Heart right ventricle (tissue), 16 donors: ENCODE data around the gene LRRC51. TPM values are rescaled to one million over a fixed set of nuclear protein-coding genes. Genes with fewer than 3 reads are reported as not detected.

Experiments
- ATAC-seq, 8 donors: fragments of 200-7000 bp; cut with Tn5 transposase; one replicate each; pipeline ENCODE4 v1.9.1; 2020; ENCODE audit warnings: mild to moderate bottlenecking in 8 of 8, moderate library complexity in 8 of 8, moderate number of reproducible peaks in 1 of 8
- DNase-seq, 2 donors: peaks; one replicate each; pipeline ENCODE4 v3.0.0-alpha.2; 2020
- H3K27ac ChIP-seq, 10 donors: fragments of 200-600 bp; sonication (generic) in 2 of 10; one replicate each; pipeline versions ENCODE4 v1.5.0 to v1.8.0; 2020 to 2022; ENCODE audit warnings: mild to moderate bottlenecking in 3 of 10
- H3K27me3 ChIP-seq, 7 donors: fragments of 200-600 bp; one replicate each; pipeline ENCODE4 v1.8.0; 2021 to 2022; ENCODE audit warnings: mild to moderate bottlenecking in 2 of 7
- H3K36me3 ChIP-seq, 9 donors: fragments of 200-600 bp; sonication (generic) in 1 of 9; one replicate each; pipeline versions ENCODE4 v1.5.0 to v1.8.0; 2020 to 2022; ENCODE audit warnings: mild to moderate bottlenecking in 2 of 9
- H3K4me1 ChIP-seq, 9 donors: fragments of 200-600 bp; sonication (generic) in 1 of 9; one replicate each; pipeline versions ENCODE4 v1.5.0 to v1.8.0; 2020 to 2022; ENCODE audit warnings: mild to moderate bottlenecking in 4 of 9
- H3K4me3 ChIP-seq, 10 donors: fragments of 200-600 bp; sonication (generic) in 2 of 10; one replicate each; pipeline versions ENCODE4 v1.5.0 to v1.8.0; 2020 to 2022; ENCODE audit warnings: mild to moderate bottlenecking in 7 of 10, moderate library complexity in 2 of 10
- H3K9me3 ChIP-seq, 11 donors: fragments of 200-600 bp in 10 of 11; sonication (generic) in 2 of 11; one replicate each; pipeline versions ENCODE4 v1.5.0 to v1.8.0; 2013 to 2022; ENCODE audit warnings: mild to moderate bottlenecking in 2 of 11, control low read depth in 1 of 11, moderate library complexity in 1 of 11
- WGBS, 2 donors: extraction: QIAGEN DNeasy Blood & Tissue Kit; methylation state at CpG; one replicate each; pipeline ENCODE4 v1.1.7; 2013; ENCODE audit warnings: inconsistent platforms in 1 of 2; 5-methylcytosine and 5-hydroxymethylcytosine counted together
- intact Hi-C, 10 donors: fragments of 100-400 bp; cut with DNase I; formaldehyde crosslinking; loops; one replicate each; pipeline versions ENCODE4 v1.11.1 to v1.14.2; 2022
- polyA plus RNA-seq, 2 donors: library from polyadenylated mRNA; stranded (reverse); fragments of 200-250 nt; gene quantifications; one replicate each; pipeline ENCODE4 v1.2.3, GENCODE V29; 2013
- total RNA-seq, 10 donors: library from RNA; stranded (reverse); fragmentation: NEBNext Ultra II Directional in 3 of 10; extraction: Animal tissue kit (Norgen Biotek cat#: 25700) in 3 of 10; gene quantifications; one replicate each; pipeline versions ENCODE4 v1.2.1 to v1.2.4, GENCODE V29; 2021 to 2023
- TF ChIP-seq, protein P1 (sequence below), 9 donors: fragments of 200-600 bp; sonication (generic) in 2 of 9; IDR thresholded peaks; one replicate each; pipeline versions ENCODE4 v1.5.0 to v1.8.0; 2021 to 2022; ENCODE audit warnings: antibody characterized with exemption in 9 of 9, mild to moderate bottlenecking in 5 of 9, moderate library complexity in 1 of 9
- donor health status: Arrhythmogenic right ventricular cardiomyopathy.
- donor health status: ischemic (EF 13 %, LVEDD 7.1; RV severe dilation, severe dysfunction).
- donor health status: healthy with polysubstance abuse.
- donor health status: DM: no; HTN: yes; CAD: no.
- donor health status: DM: no; HTN: no; CAD: no.
- donor health status: ischemic (EF 25% LVEDD 6.9; RV normal size, moderate dysfunction).
- donor health status: ischemic (EF 25% LVEDD 5.7; RV mildly dilated, moderate dysfunction).
- donor health status: healthy.
- donor health status: DM: yes; HTN: yes; CAD: no.
- donor health status: Ischemic cardiomyopathy.
- donor health status: ischemic (EF 35%, LVEDD 5.7; RV mildly dilated, moderate dysfunction).
- donor health status: nonischemic (EF 11% LVEDD 7.7; RV severe dilation, severe dysfunction).
- donor health status: DM: yes; HTN: yes; CAD: no.
- donor health status: PGD.
- donor health status: ischemic (EF 29% LVEDD 5.4; RV normal size, mild dysfunction).
- donor health status: nonischemic (EF 23%, LVEDD 6.1; RV moderate dilation, normal function).

The LRRC51 gene
- total and polyA plus RNA-seq, 12 donors: 2.3 to 9.1 (median 4.0) TPM

- DNase-seq (no peak), ATAC-seq (no peak)
- intact Hi-C loops: loop anchor here in 2 of 10 donors (5.0 kb wide), 1 partner anchor 33 kb away; no protein-coding TSS in a partner anchor
- H3K27me3 ChIP-seq: no peaks in the 10 kb centered on the region
- TF ChIP-seq, protein P1, sequence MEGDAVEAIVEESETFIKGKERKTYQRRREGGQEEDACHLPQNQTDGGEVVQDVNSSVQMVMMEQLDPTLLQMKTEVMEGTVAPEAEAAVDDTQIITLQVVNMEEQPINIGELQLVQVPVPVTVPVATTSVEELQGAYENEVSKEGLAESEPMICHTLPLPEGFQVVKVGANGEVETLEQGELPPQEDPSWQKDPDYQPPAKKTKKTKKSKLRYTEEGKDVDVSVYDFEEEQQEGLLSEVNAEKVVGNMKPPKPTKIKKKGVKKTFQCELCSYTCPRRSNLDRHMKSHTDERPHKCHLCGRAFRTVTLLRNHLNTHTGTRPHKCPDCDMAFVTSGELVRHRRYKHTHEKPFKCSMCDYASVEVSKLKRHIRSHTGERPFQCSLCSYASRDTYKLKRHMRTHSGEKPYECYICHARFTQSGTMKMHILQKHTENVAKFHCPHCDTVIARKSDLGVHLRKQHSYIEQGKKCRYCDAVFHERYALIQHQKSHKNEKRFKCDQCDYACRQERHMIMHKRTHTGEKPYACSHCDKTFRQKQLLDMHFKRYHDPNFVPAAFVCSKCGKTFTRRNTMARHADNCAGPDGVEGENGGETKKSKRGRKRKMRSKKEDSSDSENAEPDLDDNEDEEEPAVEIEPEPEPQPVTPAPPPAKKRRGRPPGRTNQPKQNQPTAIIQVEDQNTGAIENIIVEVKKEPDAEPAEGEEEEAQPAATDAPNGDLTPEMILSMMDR (IDR thresholded peaks at IDR 0.05): no peak
- H3K36me3 ChIP-seq: peaks cover 0 to 9% (median 0%) of the 10 kb centered on the region in 9 donors
- WGBS, 2 donors: 82 to 94% methylated on average over 4 of the region's 4 CpGs
- peak overlapping the region in 1 of 10 donors; percentile 15 for H3K4me3 ChIP-seq
- H3K9me3 ChIP-seq: no peaks in the 10 kb centered on the region
- peak overlapping the region in 1 of 10 donors; percentile 76 for H3K27ac ChIP-seq
- H3K4me1 ChIP-seq: peaks cover 0 to 47% (median 10%) of the 10 kb centered on the region in 9 donors
These were observed 4.9 kb upstream of the LRRC51 start for GRCh38 chr11:72075756-72076155.

- intact Hi-C loops: loop anchor here in 2 of 10 donors (5.0 kb wide), 1 partner anchor 36 kb away; no protein-coding TSS in a partner anchor
- 80 to 83% methylated on average over 6 of the region's 6 CpGs for WGBS, 2 donors
- H3K4me1 ChIP-seq: peaks cover 0 to 49% (median 15%) of the 10 kb centered on the region in 9 donors
- peak overlapping the region in 3 of 10 donors; percentile 17 to 95 (median 87) for H3K27ac ChIP-seq
- ATAC-seq (no peak), DNase-seq (no peak)
- TF ChIP-seq, protein P1 (IDR thresholded peaks at IDR 0.05): no peak
- no peaks in the 10 kb centered on the region for H3K9me3 ChIP-seq
- H3K36me3 ChIP-seq: peaks cover 0 to 9% (median 0%) of the 10 kb centered on the region in 9 donors
- H3K27me3 ChIP-seq: no peaks in the 10 kb centered on the region
- no peak overlapping the region for H3K4me3 ChIP-seq
These were observed 2.2 kb upstream of the LRRC51 start for GRCh38 chr11:72078477-72078876.

- Histone ChIP-seq H3K4me3 (peak overlapping the region; percentile 43 to 89 (median 74)), H3K27me3 (no peaks in the 10 kb centered on the region), H3K27ac (peak overlapping the region; percentile 67 to 95 (median 87)), H3K36me3 (peaks cover 0 to 15% (median 0%) of the 10 kb centered on the region in 9 donors), H3K4me1 (peaks cover 0 to 46% (median 15%) of the 10 kb centered on the region in 9 donors), H3K9me3 (no peaks in the 10 kb centered on the region)
- peak in 7 of 8 donors; percentile 1 to 53 (median 42) for ATAC-seq
- intact Hi-C loops: loop anchor here in 8 of 10 donors (1.0 to 5.0 kb wide), 5 partner anchors 32 to 40 kb away; partner anchors contain the start of gene ANAPC15 (in 3 of the 8)
- DNase-seq: no peak
- 4 to 6% methylated on average over 15 to 16 of the region's 16 CpGs for WGBS, 2 donors
- TF ChIP-seq, protein P1 (IDR thresholded peaks at IDR 0.05): no peak
These were observed 778 bp upstream of the LRRC51 start for GRCh38 chr11:72079819-72080325.

GRCh38 chr11:72081184-72081644 lies 564 bp downstream of the LRRC51 start:
- Histone ChIP-seq H3K4me1 (peaks cover 0 to 36% (median 15%) of the 10 kb centered on the region in 9 donors), H3K36me3 (peaks cover 0 to 23% (median 0%) of the 10 kb centered on the region in 9 donors), H3K9me3 (no peaks in the 10 kb centered on the region), H3K4me3 (peak overlapping the region in 9 of 10 donors; percentile 59 to 89 (median 75)), H3K27me3 (no peaks in the 10 kb centered on the region), H3K27ac (peak overlapping the region; percentile 67 to 95 (median 87))
- intact Hi-C loops: loop anchor here in 2 of 10 donors (2.0 kb wide), 1 partner anchor 40 kb away; no protein-coding TSS in a partner anchor
- ATAC-seq (no peak), DNase-seq (no peak)
- TF ChIP-seq, protein P1 (IDR thresholded peaks at IDR 0.05): no peak
- WGBS, 2 donors: 71 to 72% methylated on average over 21 of the region's 21 CpGs
